ENCODE results near the gene C19orf44.
"Not testable (repeated sequence)": the region's sequence is repeated elsewhere in the genome, so short reads cannot be mapped to it uniquely, and the experiment has no call there.

- not testable (repeated sequence) for TF ChIP-seq POLR2AphosphoS5, POLR2A, CTCF (IDR thresholded peaks at IDR 0.05)
These were observed 23.7 kb upstream of the C19orf44 start for GRCh38 chr19:16472559-16472899.

Data from breast epithelium (tissue), 3 donors.